ENCODE measurements around the gene DNAH14.

GRCh38 chr1:225428881-225429455 lies 499.5 kb downstream of the DNAH14 start:
- no peak for TF ChIP-seq CTCF (IDR thresholded peaks at IDR 0.05; ENCODE audit: low read depth, low read length, missing input control)
- no peak for TF ChIP-seq REST (IDR thresholded peaks at IDR 0.05)
- no peak for TF ChIP-seq TAF1 (conservative IDR thresholded peaks at IDR 0.05)
- no peak for TF ChIP-seq MAX (IDR thresholded peaks at IDR 0.05)
- TF ChIP-seq ATF3 (IDR thresholded peaks at IDR 0.05): no peak
- TF ChIP-seq EGR1 (IDR thresholded peaks at IDR 0.05; ENCODE audit: low read depth in 2 of 2): no peak
- no peak for TF ChIP-seq JUND (IDR thresholded peaks at IDR 0.05)
- no peak for TF ChIP-seq GABPA (IDR thresholded peaks at IDR 0.05 in 1 of 2, conservative IDR thresholded peaks at IDR 0.05 in 1 of 2)
- TF ChIP-seq HNF4A (conservative IDR thresholded peaks at IDR 0.05): no peak
- peak in 1 of 2 donors; percentile 1 for TF ChIP-seq RAD21 (IDR thresholded peaks at IDR 0.05)
